CD4-positive, alpha-beta T cell (primary cell): ENCODE measurements around the gene ZFPM1. TPM values are rescaled to one million over a fixed set of nuclear protein-coding genes. Genes with fewer than 3 reads are reported as not detected.

Source experiments
- ATAC-seq: fragments of 200-7000 bp; cut with Tn5 transposase; one replicate; pipeline ENCODE4 v1.10.0; 2022; ENCODE audit warnings: mild to moderate bottlenecking; ENCODE audit not compliant: poor library complexity
- CTCF ChIA-PET: fragments of 350-600 bp; sonication (Branson Sonifier 250); formaldehyde crosslinking; loops from one replicate; lab custom pipeline; 2021; ENCODE audit warnings: antibody characterized with exemption, inconsistent platforms; lab: Charles Lee
- POLR2A ChIA-PET: fragments of 350-600 bp; sonication (Branson Sonifier 250); formaldehyde crosslinking; loops from one replicate; lab custom pipeline; 2021; ENCODE audit warnings: antibody characterized with exemption, inconsistent platforms; lab: Charles Lee
- DNase-seq, 14 experiments: peaks; one replicate each; pipeline ENCODE4 v3.0.0-alpha.2; 2013 to 2020; ENCODE audit warnings: mixed read lengths in 2 of 14
- H3K27ac ChIP-seq, 2 donors: one replicate each; pipeline versions ENCODE4 v1.5.1 to v1.7.0; 2013; ENCODE audit warnings: low read length in 2 of 2, low read depth in 1 of 2, mild to moderate bottlenecking in 1 of 2
- H3K27me3 ChIP-seq, 2 experiments: 1 replicate in 1 of 2; 2 replicates in 1 of 2; pipeline versions ENCODE4 v1.6.1 to v1.7.0; 2013; ENCODE audit warnings: low read length in 2 of 2, control low read depth in 1 of 2, mild to moderate bottlenecking in 1 of 2, moderate library complexity in 1 of 2; ENCODE audit not compliant: insufficient read depth in 2 of 2, control insufficient read depth in 1 of 2
- H3K36me3 ChIP-seq: one replicate; pipeline ENCODE4 v1.6.1; 2013; ENCODE audit warnings: low read length, control low read depth; ENCODE audit not compliant: insufficient read depth
- H3K4me1 ChIP-seq: one replicate; pipeline ENCODE4 v1.6.1; 2013; ENCODE audit warnings: low read length, control low read depth; ENCODE audit not compliant: insufficient read depth
- H3K4me3 ChIP-seq: one replicate; pipeline ENCODE4 v1.5.1; 2013; ENCODE audit warnings: mild to moderate bottlenecking, low read length, moderate library complexity
- H3K9me3 ChIP-seq, 2 experiments: 1 replicate in 1 of 2; 2 replicates in 1 of 2; pipeline versions ENCODE4 v1.6.1 to v1.7.0; 2013; ENCODE audit warnings: low read length in 2 of 2, mild to moderate bottlenecking in 2 of 2, control low read depth in 1 of 2, moderate library complexity in 1 of 2; ENCODE audit not compliant: control insufficient read depth in 1 of 2, insufficient read depth in 1 of 2
- H3K27ac Mint-ChIP-seq: one replicate; pipeline ENCODE4 v1.8.0; 2020; ENCODE audit warnings: mixed read lengths
- H3K27me3 Mint-ChIP-seq: one replicate; pipeline ENCODE4 v1.8.0; 2021; ENCODE audit warnings: mixed read lengths
- H3K36me3 Mint-ChIP-seq: one replicate; pipeline ENCODE4 v1.8.0; 2021; ENCODE audit warnings: low read depth, mixed read lengths
- H3K4me1 Mint-ChIP-seq: one replicate; pipeline ENCODE4 v1.8.0; 2021; ENCODE audit warnings: low read depth, mixed read lengths
- H3K4me3 Mint-ChIP-seq: one replicate; pipeline ENCODE4 v1.8.0; 2020; ENCODE audit warnings: mild to moderate bottlenecking, mixed read lengths
- H3K9me3 Mint-ChIP-seq: one replicate; pipeline ENCODE4 v1.8.0; 2020; ENCODE audit warnings: mixed read lengths
- intact Hi-C, 2 experiments: fragments of 100-400 bp; cut with DNase I in 1 of 2; cut with micrococcal nuclease in 1 of 2; formaldehyde crosslinking; loops; one replicate each; pipeline versions ENCODE4 v1.15.1 to v1.9.0; 2023 to 2025; cut with DNase I, micrococcal nuclease
- total RNA-seq, 174 experiments: library from RNA in 2 of 174; stranded (reverse) in 2 of 174; gene quantifications; one replicate each; pipeline ENCODE4 v1.2.3 and lab custom pipeline; 2021 to 2026
- TF ChIP-seq, protein P1 (sequence below): fragments of 200-600 bp; IDR thresholded peaks from one replicate; pipeline ENCODE4 v1.8.0; 2022; ENCODE audit warnings: antibody characterized with exemption, mild to moderate bottlenecking

The ZFPM1 gene
- total RNA-seq, 2 experiments from 2014 or later: 22.8 to 24.2 TPM

DNA sequence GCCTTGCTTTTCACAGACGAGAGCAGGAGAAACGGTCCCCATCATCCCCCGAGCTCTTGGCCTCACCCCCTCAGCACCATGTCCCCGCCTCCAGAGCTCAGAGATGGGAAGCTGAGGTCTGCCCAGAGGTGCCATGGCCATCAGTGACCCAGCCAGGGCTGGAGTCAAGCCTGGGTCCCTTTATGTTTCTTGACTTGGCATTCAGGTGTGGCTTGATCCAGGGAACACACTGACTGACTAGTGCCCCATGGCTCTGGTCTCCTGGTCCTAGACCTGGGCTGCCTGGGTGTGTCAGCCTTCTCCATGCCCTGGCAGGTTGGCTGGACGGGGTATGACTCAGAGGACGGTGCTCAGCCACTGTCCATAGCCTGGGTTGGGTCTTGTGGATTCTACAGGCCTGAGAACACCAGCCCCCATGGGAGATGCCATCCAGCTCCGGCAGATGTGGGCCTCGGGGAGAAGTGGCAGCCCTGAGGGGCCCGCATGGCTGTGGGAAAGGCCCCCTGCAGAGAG lies 54.2 kb downstream of the ZFPM1 start:
- no peak overlapping the region for H3K4me3 ChIP-seq
- H3K4me1 Mint-ChIP-seq: no peaks in the 10 kb centered on the region
- no peaks in the 10 kb centered on the region for H3K9me3 ChIP-seq
- H3K4me1 ChIP-seq: peaks cover 12% of the 10 kb centered on the region
- no peaks in the 10 kb centered on the region for H3K27me3 ChIP-seq
- intact Hi-C loops: no loop called here
- H3K9me3 Mint-ChIP-seq: no peaks in the 10 kb centered on the region
- no peaks in the 10 kb centered on the region for H3K36me3 ChIP-seq
- DNase-seq (no peak), ATAC-seq (no peak)
- H3K27ac Mint-ChIP-seq: no peak overlapping the region
- TF ChIP-seq, protein P1, sequence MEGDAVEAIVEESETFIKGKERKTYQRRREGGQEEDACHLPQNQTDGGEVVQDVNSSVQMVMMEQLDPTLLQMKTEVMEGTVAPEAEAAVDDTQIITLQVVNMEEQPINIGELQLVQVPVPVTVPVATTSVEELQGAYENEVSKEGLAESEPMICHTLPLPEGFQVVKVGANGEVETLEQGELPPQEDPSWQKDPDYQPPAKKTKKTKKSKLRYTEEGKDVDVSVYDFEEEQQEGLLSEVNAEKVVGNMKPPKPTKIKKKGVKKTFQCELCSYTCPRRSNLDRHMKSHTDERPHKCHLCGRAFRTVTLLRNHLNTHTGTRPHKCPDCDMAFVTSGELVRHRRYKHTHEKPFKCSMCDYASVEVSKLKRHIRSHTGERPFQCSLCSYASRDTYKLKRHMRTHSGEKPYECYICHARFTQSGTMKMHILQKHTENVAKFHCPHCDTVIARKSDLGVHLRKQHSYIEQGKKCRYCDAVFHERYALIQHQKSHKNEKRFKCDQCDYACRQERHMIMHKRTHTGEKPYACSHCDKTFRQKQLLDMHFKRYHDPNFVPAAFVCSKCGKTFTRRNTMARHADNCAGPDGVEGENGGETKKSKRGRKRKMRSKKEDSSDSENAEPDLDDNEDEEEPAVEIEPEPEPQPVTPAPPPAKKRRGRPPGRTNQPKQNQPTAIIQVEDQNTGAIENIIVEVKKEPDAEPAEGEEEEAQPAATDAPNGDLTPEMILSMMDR: no peak
- no peak overlapping the region for H3K4me3 Mint-ChIP-seq
- ChIA-PET CTCF (no interaction called here), POLR2A (no interaction called here)
- no peaks in the 10 kb centered on the region for H3K27me3 Mint-ChIP-seq
- H3K27ac ChIP-seq: no peak overlapping the region
- H3K36me3 Mint-ChIP-seq: no peaks in the 10 kb centered on the region

DNA sequence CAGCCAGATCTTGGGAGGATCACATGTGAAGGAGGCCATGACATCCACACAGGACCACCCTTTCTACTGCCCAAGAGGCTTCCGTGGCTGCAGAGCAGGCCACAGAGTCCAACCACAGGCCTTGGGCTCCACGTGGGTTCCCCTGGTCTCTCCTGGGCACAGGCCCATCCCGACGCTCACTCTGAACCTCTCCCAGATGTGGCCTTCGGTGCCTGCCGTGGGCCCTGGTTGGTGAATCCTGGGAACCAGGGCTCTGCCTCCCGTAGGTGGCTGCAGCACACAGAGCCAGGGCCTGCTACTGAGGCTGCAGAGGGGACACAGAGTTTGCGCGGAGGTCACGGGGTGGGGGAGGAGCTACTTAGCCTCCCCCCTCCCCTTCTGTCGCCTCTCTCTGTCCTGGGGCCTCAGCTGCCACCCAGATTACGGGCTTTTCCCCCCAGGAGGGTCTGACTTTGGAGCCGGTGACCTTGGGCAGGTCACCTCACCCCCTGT lies 55.3 kb downstream of the ZFPM1 start:
- DNase-seq (no peak), ATAC-seq (no peak)
- H3K27ac ChIP-seq: no peak overlapping the region
- ChIA-PET CTCF (no interaction called here), POLR2A (no interaction called here)
- no peak overlapping the region for H3K4me3 ChIP-seq
- Mint-ChIP-seq H3K4me3 (no peak overlapping the region), H3K4me1 (no peaks in the 10 kb centered on the region), H3K9me3 (no peaks in the 10 kb centered on the region), H3K27me3 (no peaks in the 10 kb centered on the region), H3K27ac (no peak overlapping the region), H3K36me3 (no peaks in the 10 kb centered on the region)
- no peaks in the 10 kb centered on the region for H3K9me3 ChIP-seq
- H3K36me3 ChIP-seq: no peaks in the 10 kb centered on the region
- TF ChIP-seq, protein P1: no peak
- peaks cover 12% of the 10 kb centered on the region for H3K4me1 ChIP-seq
- H3K27me3 ChIP-seq: no peaks in the 10 kb centered on the region
- intact Hi-C loops: no loop called here

DNA sequence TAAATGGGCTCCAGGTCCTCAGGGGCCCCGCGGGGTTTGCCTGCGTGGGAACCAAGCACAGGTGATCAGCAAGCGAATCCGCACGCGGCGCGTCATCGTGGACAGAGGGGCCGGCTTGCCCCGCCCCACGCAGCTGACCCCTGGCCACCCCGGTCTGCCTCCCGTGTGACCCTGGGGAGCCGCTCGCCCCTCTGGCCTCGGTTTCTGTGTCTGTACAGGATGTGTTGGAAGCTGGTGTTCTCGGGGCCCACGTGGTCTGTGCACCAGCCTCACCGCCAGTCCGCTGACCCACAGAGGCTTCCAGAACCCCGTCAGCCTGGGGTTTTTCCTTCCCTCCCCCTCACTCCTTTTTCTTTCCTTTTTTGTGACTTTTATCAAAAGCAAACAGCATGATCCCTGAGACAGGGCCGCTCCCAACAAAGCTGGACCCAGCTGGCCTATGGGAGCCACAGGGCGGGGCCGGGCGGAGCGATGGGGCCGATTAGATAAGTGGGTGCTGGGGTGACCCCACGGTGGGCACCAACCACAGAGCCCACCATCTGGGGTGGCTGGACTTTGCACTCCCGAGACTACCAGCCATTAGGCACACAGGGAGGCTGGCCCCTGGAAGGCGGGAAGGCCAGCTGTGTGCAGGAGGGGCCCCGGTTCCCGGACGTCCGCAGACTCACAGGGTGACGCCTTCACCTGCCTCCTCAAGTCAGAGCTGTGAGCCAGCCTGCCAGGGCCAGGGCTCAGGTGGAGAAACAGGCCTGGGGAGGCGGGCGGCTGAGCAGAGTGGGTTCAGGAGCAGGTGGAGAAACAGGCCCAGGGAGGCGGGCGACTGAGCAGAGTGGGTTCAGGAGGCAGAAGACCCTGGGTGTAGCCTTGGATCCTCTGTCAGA lies 56.0 kb downstream of the ZFPM1 start:
- Mint-ChIP-seq H3K4me3 (no peak overlapping the region), H3K27ac (no peak overlapping the region), H3K27me3 (no peaks in the 10 kb centered on the region), H3K36me3 (no peaks in the 10 kb centered on the region), H3K4me1 (no peaks in the 10 kb centered on the region), H3K9me3 (no peaks in the 10 kb centered on the region)
- ATAC-seq (no peak), DNase-seq (no peak)
- Histone ChIP-seq H3K36me3 (no peaks in the 10 kb centered on the region), H3K27me3 (no peaks in the 10 kb centered on the region), H3K27ac (no peak overlapping the region), H3K4me1 (peaks cover 12% of the 10 kb centered on the region), H3K9me3 (no peaks in the 10 kb centered on the region), H3K4me3 (no peak overlapping the region)
- ChIA-PET POLR2A (no interaction called here), CTCF (no interaction called here)
- TF ChIP-seq, protein P1: no peak
- intact Hi-C loops: no loop called here
